Mucosa of descending colon (tissue), 3 donors: ENCODE data around the gene SLC38A3. TPM values are rescaled to one million over a fixed set of nuclear protein-coding genes. Genes with fewer than 3 reads are reported as not detected.
A peak's percentile ranks its signal among the peaks of the same experiment; 100 is the strongest.

Source experiments
- ATAC-seq: fragments of 200-7000 bp; cut with Tn5 transposase; one replicate; pipeline ENCODE4 v1.9.1; 2020; ENCODE audit warnings: mild to moderate bottlenecking, moderate library complexity
- DNase-seq, 3 donors: peaks; one replicate each; pipeline ENCODE4 v3.0.0-alpha.2; 2020
- H3K36me3 ChIP-seq: fragments of 200-600 bp; one replicate; pipeline ENCODE4 v1.8.0; 2021; ENCODE audit warnings: low read depth, mild to moderate bottlenecking
- H3K4me1 ChIP-seq: fragments of 200-600 bp; one replicate; pipeline ENCODE4 v1.8.0; 2021; ENCODE audit warnings: low read depth, mild to moderate bottlenecking
- H3K4me3 ChIP-seq: fragments of 200-600 bp; one replicate; pipeline ENCODE4 v1.8.0; 2021; ENCODE audit warnings: mild to moderate bottlenecking
- H3K9me3 ChIP-seq: fragments of 200-600 bp; one replicate; pipeline ENCODE4 v1.8.0; 2021; ENCODE audit warnings: mild to moderate bottlenecking
- intact Hi-C, 2 donors: fragments of 100-400 bp; cut with DNase I in 1 of 2; cut with micrococcal nuclease in 1 of 2; formaldehyde crosslinking; loops; one replicate each; pipeline versions ENCODE4 v1.11.0 to v1.11.1; 2022; cut with DNase I, micrococcal nuclease
- total RNA-seq, 3 donors: library from RNA; stranded (reverse); fragmentation: NEBNext Ultra II Directional in 2 of 3; extraction: Animal tissue kit (Norgen Biotek cat#: 25700) in 2 of 3; gene quantifications; one replicate each; pipeline versions ENCODE4 v1.2.1 to v1.2.4, GENCODE V29; 2021 to 2023
- TF ChIP-seq, protein P1 (sequence below): fragments of 200-600 bp; IDR thresholded peaks from one replicate; pipeline ENCODE4 v1.8.0; 2022; ENCODE audit warnings: antibody characterized with exemption, mild to moderate bottlenecking
- donor health status: DM: no; HTN: no; CAD: no; lungs with moderate emphysema.
- donor health status: DM: no; HTN: no; CAD: no.
- donor health status: DM: no; HTN: yes; CAD: no.

The SLC38A3 gene
- total RNA-seq, 3 donors from 2014 or later, result 0.29 to 0.32 TPM; not detected in 1

DNA sequence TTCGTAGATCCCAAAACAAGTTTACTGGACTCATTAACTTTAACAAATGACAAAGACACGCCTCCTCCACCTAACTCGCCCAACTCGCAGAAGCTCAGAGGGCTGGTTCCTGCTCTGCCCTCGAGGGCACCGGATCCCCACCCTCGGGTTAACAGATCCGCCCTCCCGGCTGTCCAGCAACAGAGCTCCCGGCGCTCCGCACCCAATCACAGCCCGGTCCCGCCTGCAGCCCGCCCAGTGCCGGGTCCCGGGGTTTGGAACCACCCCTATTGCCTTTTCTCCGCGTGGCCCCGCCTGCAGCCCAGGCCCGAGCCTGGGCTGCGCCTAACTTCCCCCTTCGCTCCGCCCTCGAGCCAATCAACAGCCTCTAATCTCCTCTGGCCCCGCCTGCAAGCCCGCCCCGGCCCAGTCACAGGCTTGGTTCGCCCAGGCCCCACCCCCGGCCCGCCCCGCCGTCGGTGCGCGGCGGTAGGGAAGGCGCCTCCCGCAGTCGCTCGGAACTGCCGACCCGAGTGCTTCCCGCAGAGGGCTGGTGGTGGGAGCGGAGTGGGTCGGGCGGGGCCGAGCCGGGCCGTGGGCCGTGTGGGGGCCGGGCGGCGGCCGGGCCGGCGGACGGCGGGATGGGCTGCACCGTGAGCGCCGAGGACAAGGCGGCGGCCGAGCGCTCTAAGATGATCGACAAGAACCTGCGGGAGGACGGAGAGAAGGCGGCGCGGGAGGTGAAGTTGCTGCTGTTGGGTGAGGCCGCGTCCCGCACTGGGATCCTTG, 30.8 kb downstream of the SLC38A3 start, which contains the start of gene GNAI2:
Gene GNAI2, plus strand, starts transcription at position 489 of the 768 bp plus-strand sequence. Its CDS starts 132 bp downstream, at position 621.
- Histone ChIP-seq H3K4me3 (peak within 1 kb of the TSS; percentile 66), H3K36me3 (no peaks in the 10 kb centered on the region), H3K9me3 (no peaks in the 10 kb centered on the region), H3K4me1 (peaks cover 33% of the 10 kb centered on the region)
- TF ChIP-seq, protein P1, sequence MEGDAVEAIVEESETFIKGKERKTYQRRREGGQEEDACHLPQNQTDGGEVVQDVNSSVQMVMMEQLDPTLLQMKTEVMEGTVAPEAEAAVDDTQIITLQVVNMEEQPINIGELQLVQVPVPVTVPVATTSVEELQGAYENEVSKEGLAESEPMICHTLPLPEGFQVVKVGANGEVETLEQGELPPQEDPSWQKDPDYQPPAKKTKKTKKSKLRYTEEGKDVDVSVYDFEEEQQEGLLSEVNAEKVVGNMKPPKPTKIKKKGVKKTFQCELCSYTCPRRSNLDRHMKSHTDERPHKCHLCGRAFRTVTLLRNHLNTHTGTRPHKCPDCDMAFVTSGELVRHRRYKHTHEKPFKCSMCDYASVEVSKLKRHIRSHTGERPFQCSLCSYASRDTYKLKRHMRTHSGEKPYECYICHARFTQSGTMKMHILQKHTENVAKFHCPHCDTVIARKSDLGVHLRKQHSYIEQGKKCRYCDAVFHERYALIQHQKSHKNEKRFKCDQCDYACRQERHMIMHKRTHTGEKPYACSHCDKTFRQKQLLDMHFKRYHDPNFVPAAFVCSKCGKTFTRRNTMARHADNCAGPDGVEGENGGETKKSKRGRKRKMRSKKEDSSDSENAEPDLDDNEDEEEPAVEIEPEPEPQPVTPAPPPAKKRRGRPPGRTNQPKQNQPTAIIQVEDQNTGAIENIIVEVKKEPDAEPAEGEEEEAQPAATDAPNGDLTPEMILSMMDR, result peak; percentile 14
- intact Hi-C loops, result no loop called here
- ATAC-seq (peak; percentile 90), DNase-seq (peak; percentile 97 to 100 (median 99))

DNA sequence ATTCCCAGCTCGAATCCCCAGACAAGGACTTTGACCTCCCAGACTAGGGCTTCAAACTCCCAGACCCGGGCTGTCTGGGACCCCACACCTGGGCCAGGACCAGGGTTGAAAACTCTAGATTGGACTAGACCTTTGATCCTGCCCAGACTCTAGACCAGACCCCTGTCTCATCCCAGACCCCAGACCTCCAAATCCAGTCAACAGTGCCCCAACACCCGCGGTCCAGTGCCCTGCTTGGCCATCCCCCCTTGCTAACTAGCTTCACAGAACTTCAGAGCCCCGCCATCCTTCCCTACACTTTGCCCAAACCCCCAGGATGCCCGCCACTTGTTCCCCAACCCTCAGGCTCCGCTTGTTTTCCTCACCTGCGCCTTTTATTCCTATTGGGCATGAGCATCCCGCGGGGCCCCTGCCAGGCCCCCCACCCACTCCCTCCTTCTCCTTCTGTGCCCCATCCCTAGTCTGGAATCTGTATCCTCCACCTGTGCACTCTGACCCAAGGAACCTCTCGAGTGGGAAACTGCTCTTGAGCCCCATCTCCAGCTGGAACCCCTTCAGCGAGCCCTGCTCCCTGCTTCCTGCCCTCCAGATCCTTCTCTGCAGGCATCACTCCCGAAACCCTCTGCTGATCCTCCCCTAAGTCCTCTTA, 31.5 kb downstream of the SLC38A3 start:
- Histone ChIP-seq H3K36me3 (no peaks in the 10 kb centered on the region), H3K9me3 (no peaks in the 10 kb centered on the region), H3K4me1 (peaks cover 40% of the 10 kb centered on the region), H3K4me3 (peak overlapping the region; percentile 66)
- no peak for DNase-seq
- intact Hi-C loops, result no loop called here
- TF ChIP-seq, protein P1, result no peak
- ATAC-seq, result no peak

DNA sequence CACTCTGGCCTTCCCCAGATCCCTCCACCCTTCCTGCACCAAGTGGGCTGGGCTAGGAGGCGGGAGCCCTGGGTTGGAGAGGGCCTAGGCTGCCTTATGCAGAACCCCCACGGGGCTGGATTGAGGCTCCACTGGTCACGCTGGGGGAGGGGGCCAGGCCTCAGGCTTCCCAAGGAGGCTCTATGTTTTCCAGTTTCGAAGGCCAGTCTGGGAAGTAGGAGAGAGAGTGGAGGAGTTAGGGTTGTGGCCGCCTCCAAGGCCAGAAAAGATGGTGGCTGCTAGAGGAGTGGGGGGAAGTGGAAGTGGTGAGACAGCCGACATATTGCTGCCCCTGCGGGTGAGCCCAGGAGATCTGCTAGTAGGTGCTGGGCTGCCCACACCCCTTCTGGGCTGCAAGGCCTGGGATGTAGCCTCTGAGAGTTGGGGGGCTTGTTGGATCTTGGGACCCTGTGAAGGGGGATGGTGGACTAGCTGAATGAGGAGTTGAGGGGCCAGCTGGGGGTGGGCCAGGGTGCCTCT, 32.1 kb downstream of the SLC38A3 start:
- TF ChIP-seq, protein P1, result no peak
- no peak for ATAC-seq
- Histone ChIP-seq H3K4me1 (peaks cover 46% of the 10 kb centered on the region), H3K36me3 (no peaks in the 10 kb centered on the region), H3K9me3 (no peaks in the 10 kb centered on the region), H3K4me3 (peak overlapping the region; percentile 66)
- DNase-seq, result peak in 1 of 3 donors; percentile 71
- intact Hi-C loops, result no loop called here

DNA sequence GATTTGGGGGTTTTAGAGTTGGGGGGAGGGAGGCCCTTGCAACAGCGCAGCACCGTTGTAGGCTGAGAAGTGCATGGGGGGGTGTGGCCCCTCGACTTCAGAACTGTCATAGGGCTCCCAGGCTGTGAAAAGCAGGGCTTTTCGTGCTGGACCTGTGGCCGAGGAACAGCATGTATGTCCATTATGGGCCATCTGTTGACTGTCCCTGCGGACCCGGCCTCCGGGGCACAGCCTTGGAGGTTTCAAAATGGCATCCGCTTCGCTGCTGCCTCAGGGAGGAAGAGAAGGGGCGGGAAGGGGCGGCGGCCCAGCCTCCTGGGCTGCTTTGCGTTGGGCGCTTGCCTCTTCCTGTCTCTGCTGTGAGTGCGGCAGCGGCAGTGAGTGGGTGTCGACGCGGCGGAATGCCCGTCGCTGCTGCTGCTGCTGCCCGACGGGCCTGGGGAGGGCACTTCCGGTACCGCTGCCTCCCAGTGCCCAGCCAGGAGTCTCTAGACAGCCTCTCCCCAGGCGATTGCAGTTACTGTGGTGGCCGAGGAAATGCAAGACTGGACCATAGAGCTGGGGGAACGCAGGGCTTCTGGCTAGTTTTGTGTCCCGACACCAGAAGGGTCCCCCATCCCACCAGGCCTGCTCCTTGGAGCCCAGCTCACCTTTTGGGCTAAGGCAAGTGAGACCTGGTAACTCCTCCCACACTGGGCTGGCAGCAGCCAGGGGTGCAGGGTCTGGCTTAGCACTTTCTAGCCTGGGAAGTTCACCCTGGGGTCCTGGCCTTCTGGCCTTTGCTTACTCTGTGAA, 32.9 kb downstream of the SLC38A3 start:
- intact Hi-C loops, result no loop called here
- peak; percentile 39 for ATAC-seq
- TF ChIP-seq, protein P1, result no peak
- peaks cover 54% of the 10 kb centered on the region for H3K4me1 ChIP-seq
- H3K36me3 ChIP-seq, result no peaks in the 10 kb centered on the region
- no peaks in the 10 kb centered on the region for H3K9me3 ChIP-seq
- peak overlapping the region; percentile 66 for H3K4me3 ChIP-seq
- DNase-seq, result peak; percentile 77 to 93 (median 81)

DNA sequence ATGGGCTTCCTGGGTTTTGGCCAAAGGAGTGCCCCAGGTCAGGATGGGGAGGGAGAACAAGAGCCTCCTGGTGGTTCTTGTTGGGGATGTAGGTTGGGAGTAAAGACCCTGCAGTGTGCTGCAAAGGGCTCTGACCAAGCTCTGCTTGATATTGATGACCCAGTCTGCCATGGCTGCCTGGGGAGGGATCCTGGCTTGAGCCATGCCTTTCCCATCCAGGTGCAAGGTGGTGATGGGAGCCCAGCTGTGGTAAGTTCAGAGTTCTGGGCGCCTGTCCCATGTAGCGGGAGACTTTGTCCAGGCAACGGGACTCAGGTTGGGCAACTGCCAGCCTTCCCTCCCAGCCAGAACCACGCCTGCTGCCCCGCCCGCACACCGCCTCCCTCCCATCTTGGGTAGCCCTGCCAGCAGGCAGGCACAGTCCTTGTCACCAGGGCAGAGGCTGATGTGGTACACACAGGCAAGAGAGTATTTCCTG, 33.5 kb downstream of the SLC38A3 start:
- Histone ChIP-seq H3K4me3 (no peak overlapping the region), H3K36me3 (no peaks in the 10 kb centered on the region), H3K9me3 (no peaks in the 10 kb centered on the region), H3K4me1 (peaks cover 60% of the 10 kb centered on the region)
- peak; percentile 93 to 95 (median 94) for DNase-seq
- intact Hi-C loops, result no loop called here
- peak; percentile 62 for ATAC-seq
- TF ChIP-seq, protein P1, result no peak
